C4-2B (cell line): ENCODE results near the gene CYP2U1.

Source experiments
- H3K27ac ChIP-seq: fragments of 450-650 bp; 2 replicates; pipeline ENCODE4 v1.5.1; 2017
- ZFX ChIP-seq: fragments of 450-650 bp; IDR thresholded peaks from 2 replicates; pipeline ENCODE4 v1.6.1; 2017
- TF ChIP-seq, protein P1 (sequence below): fragments of 450-650 bp; conservative IDR thresholded peaks from 2 replicates; pipeline ENCODE4 v1.5.1; 2017; ENCODE audit warnings: mild to moderate bottlenecking

The CYP2U1 gene

DNA sequence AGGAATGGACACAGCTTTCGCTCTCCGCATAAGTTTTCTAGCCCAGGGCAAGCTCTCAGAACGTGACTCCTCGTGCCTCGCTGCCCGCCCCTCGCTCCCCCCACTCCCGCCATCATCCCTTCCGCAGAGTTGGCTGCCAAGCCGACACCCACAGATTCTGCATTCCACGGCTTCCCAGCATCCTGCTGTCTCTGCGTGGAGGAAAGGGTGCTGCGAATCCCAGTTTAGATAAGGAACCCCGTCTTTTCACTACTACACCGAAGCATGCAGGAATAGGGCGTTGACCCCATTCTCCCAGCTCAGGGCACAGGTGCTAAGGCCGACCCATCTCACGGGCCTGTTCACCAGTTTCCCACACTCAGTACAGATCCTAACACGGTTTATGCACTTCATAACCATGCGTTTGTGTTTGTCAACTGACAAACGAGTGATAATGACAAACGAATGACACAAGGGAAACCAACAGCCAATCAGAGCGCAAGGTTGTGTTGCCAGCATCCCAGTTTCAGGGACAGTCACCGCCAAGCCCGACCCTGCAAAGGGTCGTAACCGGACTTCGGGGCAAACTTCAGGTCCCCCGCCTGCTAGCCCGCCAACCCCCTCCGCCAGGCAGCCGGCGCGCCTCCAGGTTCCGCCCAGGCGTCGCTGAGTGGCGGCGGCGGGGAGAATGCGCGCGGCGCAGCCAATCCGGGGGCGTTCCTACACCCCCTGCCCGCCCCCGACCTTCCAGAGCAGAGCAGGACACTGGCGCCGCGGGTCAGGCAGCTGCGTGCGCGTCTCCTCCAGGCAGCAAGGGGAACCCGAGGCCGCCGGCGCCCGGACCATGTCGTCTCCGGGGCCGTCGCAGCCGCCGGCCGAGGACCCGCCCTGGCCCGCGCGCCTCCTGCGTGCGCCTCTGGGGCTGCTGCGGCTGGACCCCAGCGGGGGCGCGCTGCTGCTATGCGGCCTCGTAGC, at the start of gene CYP2U1:
CYP2U1 (plus strand) TSS at position 729 of the 954 bp plus-strand sequence; CDS start at position 824, 95 bp downstream.
- no peak; the same call in 1 of the 2 replicates for TF ChIP-seq ZFX
- TF ChIP-seq, protein P1, sequence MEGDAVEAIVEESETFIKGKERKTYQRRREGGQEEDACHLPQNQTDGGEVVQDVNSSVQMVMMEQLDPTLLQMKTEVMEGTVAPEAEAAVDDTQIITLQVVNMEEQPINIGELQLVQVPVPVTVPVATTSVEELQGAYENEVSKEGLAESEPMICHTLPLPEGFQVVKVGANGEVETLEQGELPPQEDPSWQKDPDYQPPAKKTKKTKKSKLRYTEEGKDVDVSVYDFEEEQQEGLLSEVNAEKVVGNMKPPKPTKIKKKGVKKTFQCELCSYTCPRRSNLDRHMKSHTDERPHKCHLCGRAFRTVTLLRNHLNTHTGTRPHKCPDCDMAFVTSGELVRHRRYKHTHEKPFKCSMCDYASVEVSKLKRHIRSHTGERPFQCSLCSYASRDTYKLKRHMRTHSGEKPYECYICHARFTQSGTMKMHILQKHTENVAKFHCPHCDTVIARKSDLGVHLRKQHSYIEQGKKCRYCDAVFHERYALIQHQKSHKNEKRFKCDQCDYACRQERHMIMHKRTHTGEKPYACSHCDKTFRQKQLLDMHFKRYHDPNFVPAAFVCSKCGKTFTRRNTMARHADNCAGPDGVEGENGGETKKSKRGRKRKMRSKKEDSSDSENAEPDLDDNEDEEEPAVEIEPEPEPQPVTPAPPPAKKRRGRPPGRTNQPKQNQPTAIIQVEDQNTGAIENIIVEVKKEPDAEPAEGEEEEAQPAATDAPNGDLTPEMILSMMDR, result peak; percentile 25
- H3K27ac ChIP-seq, result peak within 1 kb of the TSS; percentile 72

- no peak for TF ChIP-seq ZFX
- TF ChIP-seq, protein P1, result no peak
- no peak overlapping the region for H3K27ac ChIP-seq
These were observed 45.5 kb upstream of the CYP2U1 start for GRCh38 chr4:107885865-107886264.

DNA sequence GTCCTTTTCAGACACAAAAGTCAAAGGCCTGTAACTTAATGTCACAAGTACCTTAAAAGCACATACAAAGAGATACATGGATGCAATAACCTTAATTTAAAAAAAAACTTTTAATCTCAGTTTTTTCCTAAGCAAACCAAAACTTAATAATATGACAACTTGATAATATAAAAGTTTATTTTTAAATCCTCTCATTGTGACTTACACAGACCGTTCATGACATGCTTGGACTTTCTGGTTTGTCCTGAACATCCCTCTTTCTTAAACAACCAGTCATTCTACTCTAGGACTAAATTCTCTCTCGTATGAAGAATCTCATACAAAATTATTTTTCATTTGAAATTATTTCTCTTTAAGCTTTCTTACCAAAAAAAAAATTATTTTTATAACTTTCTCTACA, 43.1 kb upstream of the CYP2U1 start:
- H3K27ac ChIP-seq, result no peak overlapping the region
- TF ChIP-seq, protein P1, result no peak
- TF ChIP-seq ZFX, result no peak

GRCh38 chr4:107890779-107891178, 40.6 kb upstream of the CYP2U1 start:
- no peak for TF ChIP-seq ZFX
- TF ChIP-seq, protein P1, result no peak
- H3K27ac ChIP-seq, result no peak overlapping the region

DNA sequence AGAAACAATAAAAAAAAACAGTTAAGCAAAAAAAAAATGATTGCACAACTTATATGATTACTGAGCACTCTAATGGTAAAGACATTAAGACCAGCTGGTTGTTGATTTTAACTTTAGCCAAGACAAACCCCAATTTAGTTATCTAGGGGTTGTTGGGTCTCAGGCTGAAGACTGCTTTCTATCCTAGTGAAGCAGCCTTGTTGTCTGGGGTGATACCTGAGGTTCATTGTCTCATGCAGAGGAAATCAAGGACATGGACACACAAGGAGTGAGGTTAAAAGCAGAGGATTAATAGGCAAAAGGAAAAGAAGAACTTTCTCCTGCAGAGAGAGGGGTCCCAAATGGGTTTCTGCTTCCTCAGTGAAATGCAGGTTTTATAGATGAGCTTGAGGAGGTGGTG, 40.0 kb upstream of the CYP2U1 start:
- H3K27ac ChIP-seq, result no peak overlapping the region
- TF ChIP-seq, protein P1, result no peak
- no peak for TF ChIP-seq ZFX

- no peak overlapping the region for H3K27ac ChIP-seq
- TF ChIP-seq, protein P1, result no peak
- no peak for TF ChIP-seq ZFX
These were observed 37.9 kb upstream of the CYP2U1 start for GRCh38 chr4:107893171-107894137.

DNA sequence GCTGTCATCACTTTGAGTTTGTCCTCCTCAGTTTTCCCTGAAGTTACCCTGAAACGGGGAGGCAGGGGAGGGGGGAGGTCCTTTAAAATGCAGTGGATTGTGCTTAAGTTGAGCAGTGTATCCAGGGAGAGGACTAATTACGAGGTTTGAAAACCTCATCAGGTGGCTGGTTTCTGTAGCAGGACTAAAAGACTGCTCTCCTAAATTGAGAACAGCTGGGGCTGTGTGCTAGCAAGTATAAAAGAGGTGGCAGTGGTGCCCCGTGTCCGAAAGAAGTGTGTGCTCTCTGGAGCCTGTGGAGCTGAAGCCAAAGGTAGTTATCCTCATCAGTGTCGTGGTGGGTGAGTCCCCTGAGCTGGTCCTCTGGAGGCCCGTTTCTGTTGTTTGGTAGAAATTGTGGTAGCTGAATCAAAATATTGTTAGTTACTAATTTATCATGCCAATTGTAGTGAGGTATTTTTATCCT, 37.2 kb upstream of the CYP2U1 start:
- no peak overlapping the region for H3K27ac ChIP-seq
- TF ChIP-seq ZFX, result no peak
- TF ChIP-seq, protein P1, result no peak
